Parathyroid adenoma (tissue), 2 donors: ENCODE results near the gene CHST9.

Source experiments
- H2AFZ ChIP-seq: fragments of 300-600 bp; sonication (generic); one replicate; pipeline ENCODE4 v1.7.0; 2017; ENCODE audit warnings: antibody characterized with exemption, mild to moderate bottlenecking
- H3K27ac ChIP-seq: fragments of 300-600 bp; sonication (generic); one replicate; pipeline ENCODE4 v1.7.0; 2017
- H3K27me3 ChIP-seq: fragments of 300-600 bp; sonication (generic); one replicate; pipeline ENCODE4 v1.7.0; 2017; ENCODE audit warnings: low read length; ENCODE audit not compliant: control insufficient read depth, insufficient read depth
- H3K36me3 ChIP-seq: fragments of 300-600 bp; sonication (generic); one replicate; pipeline ENCODE4 v1.7.0; 2017; ENCODE audit warnings: low read length; ENCODE audit not compliant: control insufficient read depth, insufficient read depth
- H3K4me1 ChIP-seq: fragments of 300-600 bp; sonication (generic); one replicate; pipeline ENCODE4 v1.7.0; 2017; ENCODE audit warnings: control low read depth
- H3K4me2 ChIP-seq: fragments of 300-600 bp; sonication (generic); one replicate; pipeline ENCODE4 v1.7.0; 2017; ENCODE audit warnings: low read length
- H3K4me3 ChIP-seq: fragments of 300-600 bp; sonication (generic); one replicate; pipeline ENCODE4 v1.7.0; 2017; ENCODE audit warnings: low read depth, low read length
- H3K79me2 ChIP-seq: fragments of 300-600 bp; sonication (generic); one replicate; pipeline ENCODE4 v1.7.0; 2017; ENCODE audit warnings: control low read depth
- H3K9ac ChIP-seq: fragments of 300-600 bp; sonication (generic); one replicate; pipeline ENCODE4 v1.7.0; 2017; ENCODE audit warnings: mild to moderate bottlenecking
- H3K9me3 ChIP-seq: fragments of 300-600 bp; sonication (generic); one replicate; pipeline ENCODE4 v1.7.0; 2017; ENCODE audit warnings: low read length; ENCODE audit not compliant: control insufficient read depth
- TF ChIP-seq, protein P1 (sequence below): fragments of 300-600 bp; sonication (generic); IDR thresholded peaks from one replicate; pipeline ENCODE4 v1.7.0; 2017; ENCODE audit warnings: antibody characterized with exemption, mild to moderate bottlenecking
- donor health status: primary hyperparathyroidism.

The CHST9 gene

DNA sequence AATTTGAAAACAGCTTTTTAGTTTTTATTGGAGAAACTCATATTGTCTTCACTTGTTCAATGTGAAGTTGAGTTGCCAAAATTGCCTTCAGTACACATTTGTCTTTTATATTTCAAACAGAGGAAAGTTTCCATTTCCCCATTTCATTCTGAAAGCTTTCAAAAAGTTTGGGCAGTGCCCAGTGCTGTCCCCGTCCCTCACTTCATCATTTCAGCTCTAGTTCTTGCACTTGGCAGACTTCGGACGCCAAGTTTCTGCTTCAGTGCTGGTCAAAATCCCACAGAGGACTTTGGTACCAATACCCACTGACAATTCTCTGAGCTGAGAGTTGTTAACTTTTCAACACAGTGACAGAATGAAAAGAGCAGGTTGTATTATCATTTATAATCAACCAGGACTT is 276.2 kb downstream of the CHST9 start:
- TF ChIP-seq, protein P1, sequence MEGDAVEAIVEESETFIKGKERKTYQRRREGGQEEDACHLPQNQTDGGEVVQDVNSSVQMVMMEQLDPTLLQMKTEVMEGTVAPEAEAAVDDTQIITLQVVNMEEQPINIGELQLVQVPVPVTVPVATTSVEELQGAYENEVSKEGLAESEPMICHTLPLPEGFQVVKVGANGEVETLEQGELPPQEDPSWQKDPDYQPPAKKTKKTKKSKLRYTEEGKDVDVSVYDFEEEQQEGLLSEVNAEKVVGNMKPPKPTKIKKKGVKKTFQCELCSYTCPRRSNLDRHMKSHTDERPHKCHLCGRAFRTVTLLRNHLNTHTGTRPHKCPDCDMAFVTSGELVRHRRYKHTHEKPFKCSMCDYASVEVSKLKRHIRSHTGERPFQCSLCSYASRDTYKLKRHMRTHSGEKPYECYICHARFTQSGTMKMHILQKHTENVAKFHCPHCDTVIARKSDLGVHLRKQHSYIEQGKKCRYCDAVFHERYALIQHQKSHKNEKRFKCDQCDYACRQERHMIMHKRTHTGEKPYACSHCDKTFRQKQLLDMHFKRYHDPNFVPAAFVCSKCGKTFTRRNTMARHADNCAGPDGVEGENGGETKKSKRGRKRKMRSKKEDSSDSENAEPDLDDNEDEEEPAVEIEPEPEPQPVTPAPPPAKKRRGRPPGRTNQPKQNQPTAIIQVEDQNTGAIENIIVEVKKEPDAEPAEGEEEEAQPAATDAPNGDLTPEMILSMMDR: no peak
- Histone ChIP-seq H3K4me2 (no peak overlapping the region), H3K9me3 (no peaks in the 10 kb centered on the region), H3K36me3 (no peaks in the 10 kb centered on the region), H3K4me1 (peaks cover 6% of the 10 kb centered on the region), H2AFZ (no peak overlapping the region), H3K79me2 (no peaks in the 10 kb centered on the region), H3K27ac (no peak overlapping the region), H3K9ac (no peak overlapping the region), H3K4me3 (no peak overlapping the region), H3K27me3 (no peaks in the 10 kb centered on the region)

DNA sequence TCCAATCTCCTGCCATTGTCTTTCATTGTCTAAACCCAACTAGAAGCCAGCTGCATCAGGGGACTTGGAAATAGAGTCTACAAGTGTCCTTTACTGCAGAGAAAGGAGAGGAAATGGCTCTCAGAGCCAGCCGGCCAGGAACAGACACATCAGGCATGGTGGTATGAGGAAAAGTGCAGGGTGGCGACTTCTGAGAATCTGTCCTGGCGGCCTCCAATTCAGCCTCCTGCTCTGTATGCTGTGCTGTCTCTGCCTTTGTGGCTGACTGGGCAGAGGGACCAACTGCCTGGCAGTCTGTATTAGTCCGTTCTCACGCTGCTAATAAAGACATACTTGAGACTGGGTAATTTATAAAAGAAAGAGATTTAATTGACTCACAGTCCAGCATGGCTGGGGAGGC is 282.8 kb downstream of the CHST9 start:
- Histone ChIP-seq H3K4me1 (no peaks in the 10 kb centered on the region), H3K79me2 (no peaks in the 10 kb centered on the region), H3K27ac (no peak overlapping the region), H3K9me3 (no peaks in the 10 kb centered on the region), H3K9ac (no peak overlapping the region), H3K4me2 (no peak overlapping the region), H3K4me3 (no peak overlapping the region), H2AFZ (no peak overlapping the region), H3K36me3 (no peaks in the 10 kb centered on the region), H3K27me3 (no peaks in the 10 kb centered on the region)
- TF ChIP-seq, protein P1: no peak

DNA sequence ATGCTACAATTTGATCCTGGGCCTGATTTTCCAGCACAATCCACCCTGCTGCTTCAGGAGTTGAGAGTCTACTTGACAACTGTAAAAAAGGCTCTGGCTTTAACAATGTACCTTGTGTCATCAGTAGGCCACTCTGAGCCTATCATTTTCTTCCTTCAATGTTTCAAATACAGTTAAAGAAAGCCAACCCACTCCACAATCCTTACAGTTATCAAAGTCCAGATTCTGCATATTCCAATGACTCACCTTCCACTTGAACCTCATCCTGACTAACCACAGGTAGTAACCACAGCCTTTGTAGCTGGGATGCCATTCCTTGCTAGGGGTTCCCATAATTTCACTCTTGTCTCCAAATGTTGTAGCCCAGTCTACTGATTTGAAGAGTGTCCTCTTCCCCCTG is 284.1 kb downstream of the CHST9 start:
- Histone ChIP-seq H3K36me3 (no peaks in the 10 kb centered on the region), H3K27ac (no peak overlapping the region), H3K9me3 (no peaks in the 10 kb centered on the region), H3K4me2 (no peak overlapping the region), H3K4me1 (no peaks in the 10 kb centered on the region), H3K79me2 (no peaks in the 10 kb centered on the region), H2AFZ (no peak overlapping the region), H3K27me3 (no peaks in the 10 kb centered on the region), H3K4me3 (no peak overlapping the region), H3K9ac (no peak overlapping the region)
- TF ChIP-seq, protein P1: no peak

DNA sequence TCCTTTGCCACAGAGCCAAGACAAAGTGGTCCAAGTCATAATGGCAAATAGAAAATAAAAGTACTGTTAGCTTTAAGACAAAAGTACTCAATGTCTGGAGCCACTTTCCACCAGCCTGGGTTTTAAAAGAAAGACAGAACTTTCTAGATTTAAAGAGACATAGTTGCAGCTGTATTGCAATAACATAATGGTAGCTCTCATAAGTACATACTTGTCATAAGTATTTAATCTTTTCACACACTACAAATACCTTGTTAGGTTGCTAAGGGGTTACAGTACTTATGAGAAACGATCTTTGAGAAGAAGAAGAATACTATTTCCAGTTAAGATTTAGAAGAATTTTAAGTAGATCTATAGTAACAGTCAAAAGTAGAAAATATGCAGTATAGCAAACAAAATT is 290.7 kb downstream of the CHST9 start:
- no peaks in the 10 kb centered on the region for H3K27me3 ChIP-seq
- no peak overlapping the region for H3K4me2 ChIP-seq
- no peaks in the 10 kb centered on the region for H3K4me1 ChIP-seq
- no peak overlapping the region for H3K27ac ChIP-seq
- H3K36me3 ChIP-seq: no peaks in the 10 kb centered on the region
- TF ChIP-seq, protein P1: no peak
- no peaks in the 10 kb centered on the region for H3K79me2 ChIP-seq
- H2AFZ ChIP-seq: no peak overlapping the region
- H3K9me3 ChIP-seq: no peaks in the 10 kb centered on the region
- H3K9ac ChIP-seq: no peak overlapping the region
- no peak overlapping the region for H3K4me3 ChIP-seq

DNA sequence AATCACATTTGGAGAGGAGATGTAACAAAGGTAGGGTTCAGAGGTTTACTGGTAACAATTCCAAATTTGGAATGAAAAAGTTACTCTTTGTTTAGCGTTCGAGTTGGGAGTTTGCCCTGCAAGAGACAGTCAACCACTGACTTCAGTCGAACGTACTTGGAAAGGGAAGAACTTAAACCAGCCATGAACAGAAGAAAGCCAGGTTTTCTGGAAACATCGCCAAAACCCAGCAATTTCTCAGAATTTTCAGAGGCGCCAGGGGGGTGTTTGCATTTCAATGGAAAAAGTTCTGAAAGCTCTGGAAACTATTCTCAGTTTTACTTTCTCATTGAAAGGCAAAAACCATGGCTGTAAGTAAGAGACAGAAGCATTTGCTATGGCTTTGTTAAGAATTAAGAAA is 291.1 kb downstream of the CHST9 start:
- H3K9ac ChIP-seq: no peak overlapping the region
- H3K36me3 ChIP-seq: no peaks in the 10 kb centered on the region
- H3K4me2 ChIP-seq: no peak overlapping the region
- H3K4me3 ChIP-seq: no peak overlapping the region
- no peaks in the 10 kb centered on the region for H3K27me3 ChIP-seq
- TF ChIP-seq, protein P1: no peak
- no peaks in the 10 kb centered on the region for H3K79me2 ChIP-seq
- H3K27ac ChIP-seq: no peak overlapping the region
- H3K9me3 ChIP-seq: no peaks in the 10 kb centered on the region
- no peak overlapping the region for H2AFZ ChIP-seq
- H3K4me1 ChIP-seq: no peaks in the 10 kb centered on the region
